Measurements from ENCODE around the gene LHFPL3. TPM values are rescaled to one million over a fixed set of nuclear protein-coding genes. Genes with fewer than 3 reads are reported as not detected.

The LHFPL3 gene
- total RNA-seq, 1 experiment from 2014 or later = 0.83 TPM

GRCh38 chr7:104804696-104805095 is 476.3 kb downstream of the LHFPL3 start (continued):
- TF ChIP-seq IRF1 (CRISPR knock-in tag; IDR thresholded peaks at IDR 0.05) (no peak), AFF4 (CRISPR knock-in tag; IDR thresholded peaks at IDR 0.05; ENCODE audit: borderline replicate concordance) (no peak)

GRCh38 chr7:104805449-104806317 is 477.3 kb downstream of the LHFPL3 start:
- no peaks in the 10 kb centered on the region for H3K36me3 Mint-ChIP-seq
- ATAC-seq = no peak
- CTCF ChIA-PET = no interaction called here
- no peaks in the 10 kb centered on the region for H3K4me1 Mint-ChIP-seq
- TF ChIP-seq ATF1 (CRISPR knock-in tag; IDR thresholded peaks at IDR 0.05) (no peak), NFE2L1 (CRISPR knock-in tag; IDR thresholded peaks at IDR 0.05) (no peak), MXD4 (CRISPR knock-in tag; IDR thresholded peaks at IDR 0.05; ENCODE audit: borderline replicate concordance) (no peak), GRHL2 (CRISPR knock-in tag; IDR thresholded peaks at IDR 0.05; ENCODE audit: insufficient replicate concordance, severe bottlenecking) (no peak), CDX4 (CRISPR knock-in tag; IDR thresholded peaks at IDR 0.05; ENCODE audit: borderline replicate concordance) (no peak), NR1H2 (CRISPR knock-in tag; IDR thresholded peaks at IDR 0.05) (no peak), TP53 (CRISPR knock-in tag; IDR thresholded peaks at IDR 0.05) (no peak), STAT6 (CRISPR knock-in tag; conservative IDR thresholded peaks at IDR 0.05; ENCODE audit: low read depth) (no peak), ZNF396 (CRISPR knock-in tag; IDR thresholded peaks at IDR 0.05; ENCODE audit: borderline replicate concordance) (no peak), RORB (CRISPR knock-in tag; IDR thresholded peaks at IDR 0.05) (no peak), EMX1 (CRISPR knock-in tag; IDR thresholded peaks at IDR 0.05) (no peak), ZMAT4 (CRISPR knock-in tag; IDR thresholded peaks at IDR 0.05) (no peak), NFYB (CRISPR knock-in tag; conservative IDR thresholded peaks at IDR 0.05; ENCODE audit: low read depth) (no peak), ZNF532 (CRISPR knock-in tag; IDR thresholded peaks at IDR 0.05; ENCODE audit: borderline replicate concordance) (no peak), SP1 (CRISPR knock-in tag; conservative IDR thresholded peaks at IDR 0.05) (no peak)
- H3K27ac Mint-ChIP-seq = no peak overlapping the region
- POLR2A ChIA-PET = no interaction called here
- no peak for DNase-seq (ENCODE audit: low spot score)
- peaks cover 13% of the 10 kb centered on the region for H3K9me3 Mint-ChIP-seq
- H3K27me3 Mint-ChIP-seq (ENCODE audit: low read depth) = no peaks in the 10 kb centered on the region
- no peak overlapping the region for H3K4me3 Mint-ChIP-seq

Measured in WTC11 (cell line).